ENCODE measurements around the gene GRIFIN.
"Not testable (repeated sequence)": the region's sequence is repeated elsewhere in the genome, so short reads cannot be mapped to it uniquely, and the experiment has no call there.

Gene GRIFIN

DNA sequence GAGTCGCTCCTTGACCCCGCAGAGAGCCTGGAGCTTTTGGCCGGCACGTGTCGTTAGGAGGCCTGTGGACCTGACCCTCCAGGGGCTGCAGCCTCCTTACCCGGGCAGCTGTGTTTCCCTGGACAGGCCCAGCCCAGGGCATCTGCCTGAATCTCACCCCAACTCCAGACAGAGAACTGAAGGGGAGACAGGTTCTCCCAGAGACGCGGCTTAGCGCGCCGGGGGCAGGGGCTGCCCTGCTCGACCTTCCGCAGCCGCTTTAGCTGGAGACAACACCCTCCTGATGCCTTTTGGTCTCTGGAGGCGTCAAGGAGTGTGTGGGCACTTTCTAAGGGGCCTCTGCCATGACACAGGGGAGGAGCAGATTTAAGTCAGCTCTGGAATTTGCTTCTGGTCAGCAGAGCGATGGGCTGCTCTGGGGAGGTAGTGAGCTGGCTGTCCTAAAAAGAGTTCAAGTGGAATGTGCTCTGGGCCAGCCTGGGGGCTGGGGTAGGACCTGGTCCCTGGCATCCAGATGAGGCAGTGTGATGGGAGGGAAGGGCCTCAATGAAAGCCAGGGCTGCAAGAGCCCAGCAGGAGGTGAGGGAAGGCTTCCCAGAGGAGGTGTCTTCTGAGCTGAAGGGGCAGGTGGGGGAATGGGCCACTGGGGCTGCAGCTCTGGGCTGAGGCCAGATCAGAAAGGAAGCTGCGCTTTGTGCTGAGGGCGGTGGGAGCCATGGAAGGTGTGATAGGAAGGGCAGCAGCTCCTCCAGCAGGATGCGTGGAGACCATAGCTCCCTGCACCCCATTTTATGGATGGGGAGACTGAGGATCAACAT is 5.8 kb downstream of the GRIFIN start:
- no peak for DNase-seq (ENCODE audit: low read depth in 1 of 2, low spot score in 1 of 2)
- no peak for TF ChIP-seq JUND (IDR thresholded peaks at IDR 0.05; ENCODE audit: low read depth)
- in situ Hi-C loops (cut with HindIII; ENCODE audit: low pct_unique_long_range_greater_than_20kb, low sequenced_read_pairs): no loop called here

DNA sequence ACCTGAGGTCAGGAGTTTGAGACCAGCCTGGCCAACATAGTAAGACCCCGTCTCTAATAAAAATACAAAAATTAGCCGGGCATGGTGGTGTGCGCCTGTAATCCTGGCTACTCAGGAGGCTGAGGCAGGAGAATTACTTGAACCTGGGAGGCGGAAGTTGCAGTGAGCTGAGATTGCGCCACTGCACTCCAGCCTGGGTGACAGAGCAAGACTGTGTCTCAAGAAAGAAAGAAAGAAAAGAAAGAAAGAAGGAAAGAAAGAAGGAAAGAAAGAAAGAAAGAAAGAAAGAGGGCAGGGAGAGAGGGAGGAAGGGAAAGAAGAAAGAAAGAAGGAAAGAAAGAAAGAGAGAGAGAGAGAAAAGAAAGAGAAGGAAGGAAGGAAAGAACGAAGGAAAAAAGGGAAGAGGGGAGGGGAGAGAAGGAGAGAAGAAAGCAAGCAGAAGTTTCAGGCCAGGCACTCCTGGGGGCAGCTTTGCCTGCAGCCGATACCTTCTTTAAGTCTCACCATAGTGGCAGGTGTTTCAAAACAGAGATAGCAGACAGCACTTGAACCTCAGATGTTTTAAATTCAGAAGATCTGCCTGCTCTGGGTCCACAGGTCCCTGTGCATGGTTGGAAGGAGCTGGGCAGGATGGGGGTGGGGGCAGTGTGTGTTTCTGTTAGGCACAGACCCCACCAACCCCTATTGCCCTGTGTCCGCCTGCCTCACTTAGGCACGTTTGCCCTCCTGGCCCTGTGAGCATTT is 6.6 kb downstream of the GRIFIN start:
- DNase-seq (ENCODE audit: low read depth in 1 of 2, low spot score in 1 of 2); in situ Hi-C loops (cut with HindIII; ENCODE audit: low pct_unique_long_range_greater_than_20kb, low sequenced_read_pairs): not testable (repeated sequence)

DNA sequence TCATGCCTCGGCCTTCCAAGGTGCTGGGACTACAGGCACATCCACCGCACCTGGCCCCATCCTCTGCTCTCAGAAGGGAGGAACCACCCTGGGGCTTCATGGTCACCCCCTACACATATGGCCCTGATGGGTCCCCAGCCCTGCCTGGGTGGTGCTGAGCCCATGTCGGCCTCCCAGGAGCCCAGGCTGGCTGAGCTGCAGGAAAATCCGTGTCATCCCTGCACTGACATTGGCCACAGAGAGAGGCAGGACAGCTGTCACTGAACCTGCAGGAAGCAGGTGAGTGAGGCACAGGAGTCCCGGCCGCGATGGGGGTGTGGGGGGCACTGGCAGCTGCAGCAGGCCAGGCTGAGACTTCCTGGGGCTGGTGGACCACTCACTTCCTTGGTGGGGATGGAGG is 8.0 kb downstream of the GRIFIN start:
- in situ Hi-C loops (cut with HindIII; ENCODE audit: low pct_unique_long_range_greater_than_20kb, low sequenced_read_pairs): no loop called here
- TF ChIP-seq JUND (IDR thresholded peaks at IDR 0.05; ENCODE audit: low read depth): no peak
- DNase-seq (ENCODE audit: low read depth in 1 of 2, low spot score in 1 of 2): no peak

DNA sequence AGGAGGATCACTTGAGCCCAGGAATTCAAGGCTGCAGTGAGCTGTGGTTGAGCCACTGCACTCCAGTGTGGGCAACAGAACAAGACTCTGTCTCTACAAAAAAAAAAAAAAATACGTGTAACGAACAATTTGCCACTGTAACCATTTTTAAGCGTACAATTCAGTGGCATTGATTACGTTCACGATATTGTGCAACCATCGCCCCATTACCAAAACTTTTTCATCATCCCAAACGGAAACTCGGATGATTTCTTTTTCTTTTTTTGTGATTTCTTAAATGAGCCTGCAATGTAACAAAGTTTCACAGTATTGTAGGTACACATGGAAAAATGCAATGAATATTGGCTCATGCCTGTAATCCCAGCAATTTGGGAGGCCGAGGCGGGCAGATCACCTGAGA is 9.5 kb downstream of the GRIFIN start:
- in situ Hi-C loops (cut with HindIII; ENCODE audit: low pct_unique_long_range_greater_than_20kb, low sequenced_read_pairs): no loop called here
- no peak for DNase-seq (ENCODE audit: low read depth in 1 of 2, low spot score in 1 of 2)

GRCh38 chr7:2465928-2466327 is 10.3 kb downstream of the GRIFIN start:
- no peak for TF ChIP-seq JUND (IDR thresholded peaks at IDR 0.05; ENCODE audit: low read depth)
- no peak for DNase-seq (ENCODE audit: low read depth in 1 of 2, low spot score in 1 of 2)
- in situ Hi-C loops (cut with HindIII; ENCODE audit: low pct_unique_long_range_greater_than_20kb, low sequenced_read_pairs): no loop called here

More for the DNA sequence above, 9.5 kb downstream of the GRIFIN start:
- no peak for TF ChIP-seq JUND (IDR thresholded peaks at IDR 0.05; ENCODE audit: low read depth)

- no peak for TF ChIP-seq JUND (IDR thresholded peaks at IDR 0.05; ENCODE audit: low read depth)
- DNase-seq (ENCODE audit: low read depth in 1 of 2, low spot score in 1 of 2): no peak
- in situ Hi-C loops (cut with HindIII; ENCODE audit: low pct_unique_long_range_greater_than_20kb, low sequenced_read_pairs): no loop called here
Measured at GRCh38 chr7:2462731-2463130, 13.5 kb downstream of the GRIFIN start.

GRCh38 chr7:2461268-2462026 is 14.8 kb downstream of the GRIFIN start:
- no peak for DNase-seq (ENCODE audit: low read depth in 1 of 2, low spot score in 1 of 2)
- TF ChIP-seq JUND (IDR thresholded peaks at IDR 0.05; ENCODE audit: low read depth): no peak
- in situ Hi-C loops (cut with HindIII; ENCODE audit: low pct_unique_long_range_greater_than_20kb, low sequenced_read_pairs): no loop called here

- in situ Hi-C loops (cut with HindIII; ENCODE audit: low pct_unique_long_range_greater_than_20kb, low sequenced_read_pairs): no loop called here
- DNase-seq (ENCODE audit: low read depth in 1 of 2, low spot score in 1 of 2): no peak
- no peak for TF ChIP-seq JUND (IDR thresholded peaks at IDR 0.05; ENCODE audit: low read depth)
Measured at GRCh38 chr7:2460641-2461040, 15.6 kb downstream of the GRIFIN start.

DNA sequence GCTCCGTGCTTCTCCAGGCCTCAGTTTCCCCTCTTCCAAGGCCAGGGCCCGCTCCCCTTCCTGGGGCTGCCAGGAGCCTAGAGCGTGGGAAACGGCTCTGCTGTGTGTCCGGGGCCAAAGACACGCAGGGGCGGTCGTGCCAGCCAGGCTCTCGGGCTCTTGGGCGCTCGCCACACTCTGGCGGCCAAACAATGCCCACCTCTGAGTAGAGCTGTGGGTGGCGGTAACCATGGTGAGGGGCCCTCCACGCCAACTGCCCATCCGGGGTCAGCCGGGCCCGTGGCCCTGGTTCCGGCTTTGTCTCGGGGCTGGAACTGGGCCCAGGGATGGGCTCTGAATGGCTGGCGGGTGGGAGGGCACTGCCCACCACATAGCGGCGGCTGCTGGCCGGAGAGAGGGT is 16.0 kb downstream of the GRIFIN start:
- in situ Hi-C loops (cut with HindIII; ENCODE audit: low pct_unique_long_range_greater_than_20kb, low sequenced_read_pairs): no loop called here
- no peak for DNase-seq (ENCODE audit: low read depth in 1 of 2, low spot score in 1 of 2)
- no peak for TF ChIP-seq JUND (IDR thresholded peaks at IDR 0.05; ENCODE audit: low read depth)

DNA sequence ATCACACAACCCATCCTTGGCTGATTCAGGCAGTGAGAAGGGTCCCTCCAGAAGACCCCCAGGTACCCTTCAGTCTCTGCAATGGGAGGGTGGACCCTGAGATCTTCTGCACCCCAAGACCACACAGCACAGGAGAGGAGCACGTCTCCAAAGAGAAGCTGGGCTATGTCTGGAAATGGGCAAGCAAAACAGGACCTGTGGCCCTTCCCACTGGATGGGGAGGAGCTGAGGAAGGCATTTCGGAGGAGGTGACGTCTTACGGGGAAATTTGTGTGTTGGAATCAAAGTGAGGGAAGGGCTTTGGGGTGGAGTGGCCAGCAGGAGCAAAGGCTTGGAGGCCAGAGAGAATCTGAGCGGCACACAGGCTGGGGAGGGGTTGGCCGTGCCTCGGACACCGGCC is 16.5 kb downstream of the GRIFIN start:
- no peak for DNase-seq (ENCODE audit: low read depth in 1 of 2, low spot score in 1 of 2)
- in situ Hi-C loops (cut with HindIII; ENCODE audit: low pct_unique_long_range_greater_than_20kb, low sequenced_read_pairs): no loop called here
- no peak for TF ChIP-seq JUND (IDR thresholded peaks at IDR 0.05; ENCODE audit: low read depth)

DNA sequence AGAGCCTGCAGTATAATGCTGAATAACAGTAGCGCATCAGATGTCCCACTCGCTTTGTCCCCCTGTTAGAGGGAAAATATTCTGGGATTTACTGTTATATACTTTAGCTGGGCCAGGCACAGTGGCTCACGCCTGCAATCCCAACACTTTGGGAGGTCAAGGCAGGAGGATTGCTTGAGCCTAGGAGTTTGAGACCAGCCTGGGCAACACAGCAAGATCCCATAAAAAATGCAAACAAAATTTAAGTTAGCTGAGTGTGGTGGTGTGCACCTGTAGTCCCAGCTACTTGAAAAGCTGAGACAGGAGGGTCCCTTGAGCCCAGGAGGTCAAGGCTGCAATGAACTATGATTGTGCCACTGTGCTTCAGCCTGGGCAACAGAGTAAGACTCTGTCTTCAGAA is 22.3 kb downstream of the GRIFIN start:
- DNase-seq (ENCODE audit: low read depth in 1 of 2, low spot score in 1 of 2); in situ Hi-C loops (cut with HindIII; ENCODE audit: low pct_unique_long_range_greater_than_20kb, low sequenced_read_pairs): not testable (repeated sequence)

GRCh38 chr7:2452643-2453270 is 23.4 kb downstream of the GRIFIN start:
- TF ChIP-seq JUND (IDR thresholded peaks at IDR 0.05; ENCODE audit: low read depth): no peak
- in situ Hi-C loops (cut with HindIII; ENCODE audit: low pct_unique_long_range_greater_than_20kb, low sequenced_read_pairs): no loop called here
- DNase-seq (ENCODE audit: low read depth in 1 of 2, low spot score in 1 of 2): no peak
